SU-DHL-6 (cell line): ENCODE measurements around the gene SIGLEC1.

Experiments used
- H2AFZ ChIP-seq: fragments of 200-600 bp; sonication (generic); 2 replicates; pipeline ENCODE4 v1.6.1; 2014; ENCODE audit warnings: low read depth, mild to moderate bottlenecking, moderate library complexity, mixed read lengths, antibody characterized with exemption, low read length; ENCODE audit not compliant: severe bottlenecking
- H3F3A ChIP-seq: fragments of 200-600 bp; shearing (Covaris generic); 2 replicates; pipeline ENCODE4 v1.6.0; 2016; ENCODE audit warnings: antibody characterized with exemption, mild to moderate bottlenecking; ENCODE audit not compliant: insufficient read depth
- H3K27ac ChIP-seq: fragments of 200-600 bp; sonication (generic); 2 replicates; pipeline ENCODE4 v1.5.1; 2016; ENCODE audit warnings: low read depth, mild to moderate bottlenecking, low read length, moderate library complexity, mixed read lengths
- H3K27me3 ChIP-seq: fragments of 200-600 bp; sonication (generic), shearing (Covaris generic); 2 replicates; pipeline ENCODE4 v1.6.0; 2014; ENCODE audit warnings: mild to moderate bottlenecking, low read length
- H3K36me3 ChIP-seq: fragments of 200-600 bp; sonication (generic); 2 replicates; pipeline ENCODE4 v1.6.1; 2014; ENCODE audit warnings: mild to moderate bottlenecking, low read length, mixed read lengths
- H3K4me2 ChIP-seq: fragments of 300-600, 200-600 bp; shearing (Covaris generic), sonication (generic); 2 replicates; pipeline ENCODE4 v1.6.0; 2014; ENCODE audit warnings: low read length, low read depth, mild to moderate bottlenecking; ENCODE audit not compliant: poor library complexity, severe bottlenecking
- H3K4me3 ChIP-seq: fragments of 200-600 bp; sonication (generic); 2 replicates; pipeline ENCODE4 v1.5.1; 2014; ENCODE audit warnings: antibody characterized with exemption, low read length, mild to moderate bottlenecking, mixed read lengths; ENCODE audit not compliant: insufficient read depth, poor library complexity, severe bottlenecking
- H3K79me2 ChIP-seq: fragments of 200-600 bp; sonication (generic); 2 replicates; pipeline ENCODE4 v1.6.1; 2014; ENCODE audit warnings: mild to moderate bottlenecking, low read length, moderate library complexity; ENCODE audit not compliant: insufficient read depth
- H3K9ac ChIP-seq: fragments of 200-600 bp; sonication (generic); 2 replicates; pipeline ENCODE4 v1.7.0; 2014; ENCODE audit warnings: mild to moderate bottlenecking, low read length
- H3K9me2 ChIP-seq: fragments of 200-600 bp; sonication (generic); replicated peaks from 2 replicates; pipeline ENCODE4 v1.6.1; 2014; ENCODE audit warnings: low read length; ENCODE audit not compliant: insufficient read depth
- H3K9me3 ChIP-seq: fragments of 200-600 bp; sonication (generic); 2 replicates; pipeline ENCODE4 v1.6.1; 2014; ENCODE audit warnings: low read length, mixed read lengths; ENCODE audit not compliant: insufficient read depth
- H4K20me1 ChIP-seq: fragments of 200-600 bp; sonication (generic); 2 replicates; pipeline ENCODE4 v1.6.1; 2014; ENCODE audit warnings: low read depth, mild to moderate bottlenecking, antibody characterized with exemption, low read length, moderate library complexity, mixed read lengths
- CTCF ChIP-seq: fragments of 200-600 bp; sonication (generic); IDR thresholded peaks from one replicate; pipeline ENCODE4 v1.5.1; 2017; ENCODE audit warnings: antibody characterized with exemption, mild to moderate bottlenecking, low read length, moderate library complexity; ENCODE audit not compliant: insufficient read depth, poor library complexity, severe bottlenecking
- EZH2phosphoT487 ChIP-seq: fragments of 200-600 bp; sonication (generic), shearing (Covaris generic); conservative IDR thresholded peaks from 2 replicates; pipeline ENCODE4 v1.6.1; 2018; ENCODE audit warnings: mild to moderate bottlenecking, antibody characterized with exemption, low read length, moderate library complexity, mixed read lengths

SIGLEC1 gene

GRCh38 chr20:3741836-3742458 is 29.5 kb upstream of the SIGLEC1 start:
- Histone ChIP-seq H3K27me3 (no peaks in the 10 kb centered on the region), H2AFZ (no peak overlapping the region), H3K27ac (no peak overlapping the region), H3K79me2 (no peaks in the 10 kb centered on the region), H3K4me2 (no peak overlapping the region), H4K20me1 (no peaks in the 10 kb centered on the region), H3F3A (no peaks in the 10 kb centered on the region), H3K9ac (no peak overlapping the region), H3K36me3 (no peaks in the 10 kb centered on the region), H3K9me2 (no peaks in the 10 kb centered on the region), H3K9me3 (no peaks in the 10 kb centered on the region), H3K4me3 (no peak overlapping the region)
- no peak for TF ChIP-seq CTCF
- no peak for TF ChIP-seq EZH2phosphoT487

GRCh38 chr20:3740615-3741301 is 28.4 kb upstream of the SIGLEC1 start:
- H3K27me3 ChIP-seq = no peaks in the 10 kb centered on the region
- H4K20me1 ChIP-seq = no peaks in the 10 kb centered on the region
- H3K4me2 ChIP-seq = no peak overlapping the region

GRCh38 chr20:3739926-3740451 is 27.6 kb upstream of the SIGLEC1 start:
- no peaks in the 10 kb centered on the region for H3K36me3 ChIP-seq
- H2AFZ ChIP-seq = no peak overlapping the region
- no peak overlapping the region for H3K9ac ChIP-seq
- no peaks in the 10 kb centered on the region for H4K20me1 ChIP-seq
- TF ChIP-seq CTCF (no peak), EZH2phosphoT487 (no peak)
- H3K27me3 ChIP-seq = no peaks in the 10 kb centered on the region
- H3K27ac ChIP-seq = no peak overlapping the region
- H3K79me2 ChIP-seq = no peaks in the 10 kb centered on the region
- no peaks in the 10 kb centered on the region for H3K9me2 ChIP-seq
- H3K4me2 ChIP-seq = no peak overlapping the region
- no peaks in the 10 kb centered on the region for H3K9me3 ChIP-seq
- no peaks in the 10 kb centered on the region for H3F3A ChIP-seq
- H3K4me3 ChIP-seq = no peak overlapping the region

More at GRCh38 chr20:3740615-3741301, 28.4 kb upstream of the SIGLEC1 start:
- no peaks in the 10 kb centered on the region for H3F3A ChIP-seq
- no peak overlapping the region for H3K27ac ChIP-seq
- no peaks in the 10 kb centered on the region for H3K9me2 ChIP-seq
- H3K9ac ChIP-seq = no peak overlapping the region
- no peak overlapping the region for H3K4me3 ChIP-seq
- no peaks in the 10 kb centered on the region for H3K9me3 ChIP-seq
- no peak overlapping the region for H2AFZ ChIP-seq
- H3K79me2 ChIP-seq = no peaks in the 10 kb centered on the region
- no peak for TF ChIP-seq CTCF
- no peak for TF ChIP-seq EZH2phosphoT487
- H3K36me3 ChIP-seq = no peaks in the 10 kb centered on the region
